GM15510 (cell line): ENCODE data around the gene UBL3.

Source experiments
- POLR2A ChIP-seq: IDR thresholded peaks from 3 replicates; pipeline ENCODE4 v1.6.1; 2011; ENCODE audit warnings: borderline replicate concordance; ENCODE audit not compliant: insufficient read length; ENCODE audit errors: extremely low read depth

UBL3 gene

DNA sequence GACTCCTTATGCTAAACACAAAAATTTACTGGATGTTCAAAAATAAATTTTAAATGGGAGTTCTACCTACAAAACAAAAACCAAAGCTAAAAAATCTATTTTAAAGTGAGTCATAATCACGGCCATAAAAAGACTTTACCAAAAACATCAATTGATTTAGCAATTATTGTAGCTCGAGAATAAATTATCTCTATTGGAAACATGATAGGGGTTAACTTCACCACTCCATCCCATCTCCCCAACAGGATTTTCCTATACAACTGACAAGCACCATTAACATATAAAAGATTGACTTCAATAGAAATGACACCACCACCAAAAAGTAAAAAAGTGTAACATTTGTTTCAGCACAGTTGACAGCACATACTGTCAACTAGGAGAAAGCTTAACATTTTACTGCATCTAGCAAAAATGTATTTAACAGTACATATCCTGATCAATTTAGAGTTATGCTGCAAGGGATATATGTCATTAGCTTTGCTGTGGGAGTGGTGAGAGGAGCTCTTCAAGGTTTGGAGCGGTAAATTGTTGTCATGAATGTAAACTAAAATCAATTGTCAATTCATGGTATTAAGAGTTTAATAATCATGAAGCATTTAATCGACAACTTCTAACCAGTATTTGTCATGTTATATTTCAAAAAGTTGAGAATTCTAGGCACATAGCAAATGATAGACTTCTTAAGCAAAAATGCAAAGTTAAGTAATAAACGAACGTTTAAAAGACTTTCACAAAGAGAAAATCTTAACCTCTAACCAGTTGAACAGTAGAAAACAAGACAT is 3.8 kb downstream of the UBL3 start:
- no peak for TF ChIP-seq POLR2A

- TF ChIP-seq POLR2A, result no peak
Observed at GRCh38 chr13:29845440-29846056, 4.9 kb downstream of the UBL3 start.

GRCh38 chr13:29844441-29844840 is 6.0 kb downstream of the UBL3 start:
- TF ChIP-seq POLR2A, result no peak

GRCh38 chr13:29840585-29840984 is 9.8 kb downstream of the UBL3 start:
- no peak for TF ChIP-seq POLR2A

GRCh38 chr13:29835280-29836061 is 14.9 kb downstream of the UBL3 start:
- no peak for TF ChIP-seq POLR2A

DNA sequence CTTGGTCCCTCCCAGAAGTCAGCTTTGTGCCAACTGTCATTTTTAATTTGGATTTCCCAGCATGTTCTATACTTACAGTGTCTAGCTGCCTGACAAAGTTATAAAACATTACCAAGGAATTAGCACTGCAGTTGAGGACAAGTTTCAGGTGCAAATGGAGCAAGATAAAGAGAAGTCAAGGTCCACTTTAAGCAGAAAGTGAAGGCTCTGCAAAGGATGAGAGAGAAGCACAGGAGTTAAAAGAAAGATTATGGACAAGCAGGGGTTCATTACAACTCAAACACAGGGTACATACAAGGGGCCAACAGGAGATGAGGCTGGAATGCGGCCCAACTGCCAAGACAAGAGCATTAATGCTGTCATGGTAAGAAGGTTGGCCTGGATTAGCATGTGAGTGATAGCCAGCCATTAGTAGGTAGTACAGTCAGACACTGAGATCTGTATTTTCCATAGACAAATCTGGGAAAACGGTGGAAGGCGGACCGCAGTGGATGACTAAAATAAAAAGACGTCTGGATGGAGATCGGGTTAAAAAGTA is 17.6 kb downstream of the UBL3 start:
- no peak for TF ChIP-seq POLR2A

DNA sequence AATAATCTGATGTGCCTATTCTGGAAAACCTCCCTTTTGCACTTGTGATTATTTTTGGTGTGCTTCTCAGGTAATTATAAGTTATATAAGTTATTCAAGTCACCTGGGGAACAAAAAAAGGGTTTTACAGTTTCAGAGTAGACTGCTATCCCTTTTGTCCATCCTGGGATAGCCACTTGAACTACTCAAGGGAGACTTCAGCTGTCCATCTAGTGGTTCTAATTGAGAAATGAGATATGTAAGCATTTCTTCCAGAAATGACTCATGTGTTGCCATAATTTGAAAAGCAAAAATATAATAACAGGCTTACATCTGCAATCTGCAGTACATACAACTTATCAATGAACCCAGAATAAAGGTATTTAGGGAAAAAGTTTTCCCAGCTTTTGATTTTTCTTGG is 20.4 kb downstream of the UBL3 start:
- no peak for TF ChIP-seq POLR2A

GRCh38 chr13:29819143-29819542 is 31.3 kb downstream of the UBL3 start:
- TF ChIP-seq POLR2A, result no peak

DNA sequence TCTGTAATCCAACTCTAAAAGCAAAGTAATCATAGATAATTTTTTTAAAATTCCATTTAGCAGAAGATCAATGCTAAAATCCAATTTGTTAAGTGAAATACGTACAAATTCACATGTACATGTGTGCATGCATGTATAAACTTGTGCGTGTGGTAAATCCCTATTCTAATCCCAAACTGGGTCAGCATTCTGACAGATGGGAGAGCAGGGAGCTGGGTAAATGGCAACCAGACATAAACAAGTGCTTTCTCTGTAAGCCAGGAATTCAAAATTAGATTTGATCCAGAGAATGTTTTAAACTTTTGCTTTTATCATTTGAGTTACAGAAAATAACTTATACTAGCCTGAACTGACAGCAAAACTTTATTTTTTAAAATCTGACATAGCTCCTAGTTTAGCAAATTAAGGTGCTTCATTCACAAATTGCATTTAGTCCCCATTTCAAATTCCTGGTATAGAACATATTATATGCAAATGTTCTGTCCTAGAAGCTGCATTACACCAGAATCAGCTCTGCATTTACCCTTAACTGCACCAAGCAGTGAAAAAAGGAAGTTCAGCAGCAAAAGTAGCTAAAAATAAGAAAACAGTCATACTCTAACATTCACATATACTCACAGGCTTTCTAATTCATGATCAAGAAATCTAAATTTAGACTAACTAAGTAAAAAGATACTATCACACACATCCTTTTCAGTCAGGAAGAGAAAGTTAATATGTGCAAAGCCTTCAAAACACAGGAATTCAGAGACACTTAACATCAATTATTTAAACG is 32.6 kb downstream of the UBL3 start:
- TF ChIP-seq POLR2A, result no peak

- TF ChIP-seq POLR2A, result no peak
Observed at GRCh38 chr13:29816715-29817114, 33.7 kb downstream of the UBL3 start.

DNA sequence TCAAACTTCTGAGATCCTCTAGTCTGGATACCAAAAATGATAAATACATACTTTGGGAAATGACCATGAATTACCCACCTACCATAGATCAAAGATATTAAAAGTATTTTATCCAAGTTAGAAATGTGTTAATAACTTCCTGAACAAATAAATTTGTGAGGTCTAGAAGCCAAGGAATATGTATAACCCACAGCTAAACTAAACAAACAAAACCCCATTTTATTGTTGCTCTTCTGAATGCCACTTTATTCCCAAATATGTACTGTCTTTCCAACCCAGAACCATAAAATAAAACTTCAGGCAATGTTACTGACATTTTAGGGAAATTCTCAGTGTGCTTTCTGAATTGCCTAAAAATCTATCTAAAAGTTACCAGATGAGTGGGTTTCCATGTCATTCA is 35.1 kb downstream of the UBL3 start:
- no peak for TF ChIP-seq POLR2A

- TF ChIP-seq POLR2A, result no peak
Observed at GRCh38 chr13:29810898-29811297, 39.5 kb downstream of the UBL3 start.

- TF ChIP-seq POLR2A, result no peak
Observed at GRCh38 chr13:29810145-29810742, 40.2 kb downstream of the UBL3 start.

DNA sequence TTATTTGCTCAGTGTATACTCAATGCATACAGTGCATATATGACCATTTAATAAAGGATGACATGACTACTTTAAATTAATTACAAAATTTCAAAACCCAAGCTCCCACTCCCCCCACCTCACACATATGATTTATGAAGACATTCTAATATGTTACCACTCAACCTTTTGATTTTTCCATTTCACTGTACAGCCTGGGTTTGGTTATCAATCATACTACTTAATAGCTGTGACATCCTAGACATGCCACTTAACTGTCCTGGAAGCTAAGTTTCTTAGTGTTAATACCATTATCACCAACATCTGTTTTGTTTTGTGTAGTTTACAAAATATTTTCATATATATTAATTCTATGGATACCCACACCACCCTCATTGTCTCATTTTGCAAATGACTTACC is 42.2 kb downstream of the UBL3 start:
- no peak for TF ChIP-seq POLR2A

GRCh38 chr13:29805994-29806979 is 44.1 kb downstream of the UBL3 start:
- TF ChIP-seq POLR2A, result no peak
